ENCODE results near the gene ADAMTSL1.

Gene ADAMTSL1

DNA sequence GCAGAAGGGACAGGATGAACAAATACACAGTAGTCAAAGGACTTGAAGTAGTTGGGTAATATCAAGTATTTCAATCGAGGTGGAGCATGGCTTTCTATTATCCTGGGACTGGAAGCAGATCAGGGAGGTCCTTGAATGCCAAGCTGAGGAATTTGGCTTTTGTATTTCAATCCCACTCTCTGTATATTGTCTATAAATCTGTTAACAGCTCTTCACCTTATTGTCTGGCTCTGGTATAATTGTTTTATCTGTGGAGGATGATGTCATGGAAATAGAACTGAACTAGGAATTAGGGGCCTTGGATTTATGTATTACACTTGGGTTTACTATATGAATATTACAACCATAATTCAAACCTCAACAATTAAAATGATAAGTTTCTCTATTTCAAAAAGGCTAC is 6.3 kb upstream of the ADAMTSL1 start:
- no peak for DNase-seq (ENCODE audit: low read depth)

DNA sequence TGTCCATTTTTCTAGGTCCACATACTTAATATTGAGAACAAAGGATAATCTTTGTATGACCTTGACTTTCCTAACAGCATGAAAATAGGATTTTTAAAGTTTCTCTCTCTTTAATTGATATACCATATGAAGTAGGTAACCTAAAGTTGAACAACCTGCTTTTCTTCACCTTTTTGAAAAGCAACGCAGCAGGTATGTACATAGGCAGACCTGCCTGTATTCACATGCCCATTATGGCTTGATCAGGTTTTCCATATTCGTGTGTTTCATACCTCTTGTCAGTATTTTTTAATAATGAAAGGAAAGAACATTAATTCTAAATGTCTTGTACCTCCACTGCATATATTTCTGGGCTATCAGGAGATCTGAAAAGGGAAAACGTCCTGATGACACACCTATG is 1.5 kb upstream of the ADAMTSL1 start:
- DNase-seq (ENCODE audit: low read depth), result no peak

DNA sequence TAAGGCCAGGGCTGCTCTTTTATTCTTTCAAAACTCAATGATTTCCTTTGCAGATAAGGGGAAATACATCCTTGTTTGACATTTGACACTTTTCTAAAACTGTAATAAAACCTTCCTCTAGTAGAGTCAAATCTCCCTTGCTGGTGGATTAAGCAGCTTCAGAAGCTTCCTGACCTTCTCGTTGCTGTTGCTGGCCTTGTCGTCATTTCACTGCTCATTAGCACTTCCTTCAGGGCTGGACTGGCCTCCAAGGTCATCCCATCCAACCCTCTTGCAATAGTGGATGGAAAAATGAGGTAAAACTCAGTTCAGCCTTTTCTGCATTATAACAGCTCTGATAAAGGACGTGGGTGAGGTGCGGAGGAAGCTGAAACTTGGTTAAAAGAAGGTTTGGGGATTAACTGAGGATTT is 1.1 kb upstream of the ADAMTSL1 start:
- DNase-seq (ENCODE audit: low read depth), result no peak

DNA sequence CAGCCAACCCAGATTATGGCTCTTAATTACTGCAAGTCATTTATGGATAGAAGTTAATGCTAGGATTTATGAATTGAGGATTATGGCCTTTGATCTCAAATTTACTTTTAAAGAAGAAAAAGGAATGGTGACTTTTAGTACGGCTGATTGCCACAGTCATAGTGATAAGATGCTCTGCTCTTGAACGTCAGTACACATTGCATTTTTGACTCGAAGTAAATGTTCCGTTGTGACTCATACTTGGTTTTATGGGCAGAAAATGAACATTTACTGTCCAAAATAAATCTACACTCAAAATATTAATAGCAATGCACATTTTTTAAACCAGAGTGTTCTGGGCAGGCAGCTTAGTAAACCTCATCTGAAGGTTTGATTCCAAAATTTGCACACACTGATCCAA is 830 bp downstream of the ADAMTSL1 start:
- DNase-seq (ENCODE audit: low read depth), result no peak

DNA sequence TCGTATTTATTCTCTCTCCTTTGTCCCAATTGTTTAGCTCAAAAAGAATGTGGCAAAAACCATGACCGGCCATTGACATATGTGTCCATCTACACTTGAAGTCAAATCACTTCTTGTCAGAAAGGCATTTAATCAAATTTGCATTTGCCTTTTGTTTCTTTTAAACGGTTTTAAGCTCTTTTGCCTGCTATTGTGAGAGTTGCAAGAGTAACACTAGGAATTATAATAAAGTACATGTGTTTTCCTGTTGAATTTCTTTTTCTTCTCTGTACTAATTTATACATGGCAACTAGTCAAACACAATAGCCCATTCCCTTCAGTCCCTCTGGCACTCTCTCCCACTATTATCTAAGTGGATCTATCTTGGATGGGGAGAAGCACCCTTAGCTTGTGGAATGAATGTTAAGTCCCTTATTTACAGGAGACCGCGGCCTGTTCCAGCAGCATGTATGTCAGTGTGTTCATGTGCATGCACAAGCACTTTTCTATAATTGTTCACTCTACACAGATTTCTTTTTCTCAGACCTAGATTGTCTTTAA is 3.2 kb downstream of the ADAMTSL1 start:
- DNase-seq (ENCODE audit: low read depth), result no peak

DNA sequence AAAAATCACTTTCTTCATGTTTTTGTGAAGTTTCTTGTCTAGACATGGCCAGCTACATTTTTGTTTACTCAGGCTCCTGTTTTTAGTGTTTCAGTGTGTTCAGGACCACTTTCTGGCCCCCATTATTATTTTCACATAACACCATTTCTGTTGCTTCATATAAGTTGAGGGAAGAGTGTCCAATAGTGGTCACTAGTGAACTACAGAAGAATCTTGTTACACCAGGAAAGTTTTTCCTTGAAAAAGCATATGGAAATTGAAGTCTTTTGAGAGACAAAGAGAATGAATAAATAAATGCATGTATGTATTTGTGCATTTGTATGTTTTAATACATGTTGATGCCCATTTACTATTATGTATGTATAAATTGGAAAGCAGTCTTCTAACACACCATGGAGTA is 3.8 kb downstream of the ADAMTSL1 start:
- DNase-seq (ENCODE audit: low read depth), result no peak

DNA sequence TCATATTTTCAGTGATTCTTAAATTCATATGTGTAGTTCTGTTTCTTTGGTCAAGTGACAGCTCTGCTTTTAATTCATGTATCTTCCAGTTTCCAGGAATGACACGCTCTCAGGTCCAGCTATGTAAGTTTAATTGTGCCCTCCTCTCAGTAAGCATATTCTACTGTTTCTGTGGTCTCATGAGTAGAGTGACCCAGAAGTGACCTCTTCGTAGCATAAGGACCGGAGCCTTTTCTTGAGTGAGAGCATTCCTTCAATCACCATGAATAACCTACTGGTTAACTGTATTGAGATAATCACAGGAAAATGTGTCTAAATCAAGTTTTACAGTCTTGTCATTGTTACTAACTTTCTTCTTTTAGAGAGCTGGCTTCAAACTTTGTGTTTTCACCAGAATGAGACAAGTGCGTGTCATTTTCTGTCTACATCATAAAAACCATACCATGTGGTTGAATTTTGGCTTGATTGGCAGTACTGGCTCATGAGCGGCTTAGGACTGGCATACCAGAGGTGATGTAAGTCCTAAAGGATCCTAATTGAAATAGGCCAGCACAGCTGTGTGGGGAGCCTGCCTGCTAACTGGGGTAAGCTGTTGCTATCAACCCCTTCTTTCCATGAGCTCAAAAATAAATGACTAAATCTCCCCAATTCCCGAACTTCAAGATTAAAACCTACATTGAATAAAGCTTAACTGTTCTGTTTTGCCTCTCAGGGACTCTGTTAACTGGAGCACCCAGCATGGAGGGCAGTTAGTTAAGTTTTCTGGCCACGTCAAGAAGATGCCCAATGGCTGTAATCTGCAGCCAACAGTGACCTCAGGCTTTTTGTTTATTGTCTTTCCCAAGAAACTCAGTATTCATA is 4.8 kb downstream of the ADAMTSL1 start:
- DNase-seq (ENCODE audit: low read depth), result peak; percentile 74

DNA sequence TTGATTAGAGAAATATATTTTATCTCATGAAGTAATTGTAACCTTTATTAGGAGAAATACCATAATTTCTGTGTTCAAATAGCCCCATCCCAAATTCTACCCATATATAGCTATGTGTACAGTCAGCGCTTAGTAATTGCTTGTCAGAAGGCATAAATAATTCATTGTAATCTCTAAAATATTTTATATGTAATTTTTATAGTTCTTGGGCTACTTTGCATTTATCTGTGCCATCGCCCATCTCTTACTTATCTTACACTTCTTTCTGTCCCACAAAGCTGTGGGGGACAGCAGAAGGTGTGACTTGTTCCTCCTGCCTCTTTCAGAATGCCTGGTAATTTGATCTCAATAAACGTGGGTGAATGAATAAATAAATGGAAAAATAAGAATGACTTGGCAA is 5.5 kb downstream of the ADAMTSL1 start:
- DNase-seq (ENCODE audit: low read depth), result no peak

DNA sequence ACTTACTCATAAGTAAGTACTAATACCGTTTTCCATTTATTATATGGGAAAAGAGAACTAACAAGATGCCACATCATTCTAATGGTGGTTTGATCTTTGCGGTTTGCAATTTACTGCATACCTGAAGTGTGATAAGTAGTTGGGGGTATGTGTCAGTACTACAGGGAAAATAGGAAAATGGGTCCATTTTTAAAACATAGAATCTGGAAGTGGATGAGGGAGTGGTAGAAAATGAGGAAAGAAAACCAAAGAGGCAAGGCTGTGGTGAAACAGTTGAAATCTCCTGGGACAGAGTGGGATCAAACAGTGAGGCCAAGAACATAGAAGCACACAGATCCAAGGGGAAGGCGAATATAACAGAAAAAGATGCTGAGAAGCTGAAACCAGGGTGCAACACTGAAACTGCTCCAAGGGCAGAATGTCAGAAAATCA is 6.7 kb downstream of the ADAMTSL1 start:
- DNase-seq (ENCODE audit: low read depth), result peak; percentile 86

DNA sequence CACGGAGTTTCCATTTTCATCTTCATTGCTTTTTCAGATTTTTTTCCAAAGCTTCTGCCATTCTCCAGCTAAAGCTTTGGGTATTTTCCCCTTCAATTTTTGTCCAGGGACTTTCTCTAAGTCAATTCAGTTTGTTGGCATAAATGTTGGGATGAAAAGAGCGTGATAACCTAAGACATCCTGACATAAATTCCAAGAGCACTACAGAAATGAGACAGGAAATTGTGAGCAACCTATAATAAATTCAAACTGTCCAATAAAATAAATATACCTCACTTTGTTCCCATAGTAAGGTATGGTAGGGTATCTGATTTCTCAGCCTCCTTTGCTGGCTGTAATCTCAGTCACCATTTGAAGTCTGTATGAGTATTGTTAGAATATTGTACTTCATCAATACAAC is 8.4 kb downstream of the ADAMTSL1 start:
- no peak for DNase-seq (ENCODE audit: low read depth)

DNA sequence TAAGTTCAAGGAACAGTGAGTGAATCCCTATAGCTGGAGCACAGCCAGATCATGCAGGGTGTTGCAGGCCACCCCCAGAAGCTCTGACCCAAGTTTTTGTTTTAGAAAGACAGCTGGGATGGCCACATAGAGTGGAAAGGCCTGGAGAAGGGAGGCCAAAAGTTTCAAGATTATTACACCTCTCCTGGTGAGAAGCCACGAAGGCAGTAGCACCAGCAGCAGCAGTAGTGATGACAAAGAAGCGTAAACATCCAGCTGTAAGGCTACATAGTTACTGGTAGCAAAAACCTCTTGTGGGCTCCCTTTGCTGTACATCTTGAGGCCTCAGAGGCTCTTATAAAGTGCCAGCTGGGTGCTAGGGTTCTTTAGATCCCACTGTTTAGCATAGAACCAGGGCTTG is 11.8 kb downstream of the ADAMTSL1 start:
- DNase-seq (ENCODE audit: low read depth), result no peak

DNA sequence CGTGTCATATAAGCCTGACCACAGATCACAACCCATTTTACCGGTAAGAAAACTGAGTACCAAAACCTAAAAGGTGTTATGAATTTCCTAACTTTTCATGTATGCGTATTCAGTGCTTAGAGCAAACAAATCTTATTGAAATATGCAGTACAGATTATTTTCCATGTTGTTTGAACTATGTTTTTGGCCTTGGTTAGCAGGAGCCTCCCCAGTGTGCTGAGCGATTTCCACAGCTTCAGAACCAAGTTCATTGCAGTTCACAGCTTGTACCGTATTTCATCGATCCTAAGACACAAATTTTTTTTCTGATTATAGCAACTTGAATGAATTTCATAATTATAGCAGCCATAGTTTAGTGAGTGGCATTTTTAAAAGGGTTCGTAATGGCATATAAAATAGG is 13.7 kb downstream of the ADAMTSL1 start:
- DNase-seq (ENCODE audit: low read depth), result no peak

DNA sequence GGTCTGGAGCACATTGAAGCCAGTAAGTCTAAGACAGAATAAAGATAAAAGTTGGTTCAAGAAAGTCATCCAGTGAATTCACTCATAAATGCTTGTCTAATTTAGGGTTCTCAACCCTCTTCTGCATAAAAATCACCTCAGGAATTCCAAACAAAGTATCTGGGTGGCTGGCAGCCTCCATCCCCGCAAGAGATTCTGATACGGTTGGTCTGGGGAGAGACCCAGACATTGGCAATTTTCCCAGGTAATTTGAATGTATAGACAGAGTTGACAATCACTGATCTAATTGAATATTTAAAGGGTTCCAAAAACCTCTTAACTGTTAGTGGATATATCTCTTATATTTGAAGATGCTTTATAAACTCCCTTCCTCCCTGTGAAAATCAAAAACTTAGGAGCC is 14.9 kb downstream of the ADAMTSL1 start:
- no peak for DNase-seq (ENCODE audit: low read depth)

DNA sequence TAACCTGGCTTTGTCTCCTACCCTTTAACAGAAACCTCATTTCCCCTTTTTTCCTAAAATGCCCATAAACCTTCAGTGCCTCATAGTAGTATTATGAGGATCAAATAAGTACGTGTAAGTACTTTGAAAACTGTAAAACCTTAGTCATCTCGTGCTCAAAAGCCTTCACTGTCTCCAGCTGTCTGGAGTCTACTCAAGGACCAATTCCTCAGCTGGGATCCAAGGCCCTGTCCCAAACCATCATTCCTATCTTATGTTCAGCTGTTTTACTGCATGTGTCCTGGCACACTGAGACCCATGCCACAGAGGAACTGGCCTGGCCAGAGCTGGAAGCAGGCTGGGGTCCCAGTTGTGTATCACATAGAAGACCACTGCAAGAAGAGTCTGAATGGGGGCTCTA is 15.9 kb downstream of the ADAMTSL1 start:
- no peak for DNase-seq (ENCODE audit: low read depth)

DNA sequence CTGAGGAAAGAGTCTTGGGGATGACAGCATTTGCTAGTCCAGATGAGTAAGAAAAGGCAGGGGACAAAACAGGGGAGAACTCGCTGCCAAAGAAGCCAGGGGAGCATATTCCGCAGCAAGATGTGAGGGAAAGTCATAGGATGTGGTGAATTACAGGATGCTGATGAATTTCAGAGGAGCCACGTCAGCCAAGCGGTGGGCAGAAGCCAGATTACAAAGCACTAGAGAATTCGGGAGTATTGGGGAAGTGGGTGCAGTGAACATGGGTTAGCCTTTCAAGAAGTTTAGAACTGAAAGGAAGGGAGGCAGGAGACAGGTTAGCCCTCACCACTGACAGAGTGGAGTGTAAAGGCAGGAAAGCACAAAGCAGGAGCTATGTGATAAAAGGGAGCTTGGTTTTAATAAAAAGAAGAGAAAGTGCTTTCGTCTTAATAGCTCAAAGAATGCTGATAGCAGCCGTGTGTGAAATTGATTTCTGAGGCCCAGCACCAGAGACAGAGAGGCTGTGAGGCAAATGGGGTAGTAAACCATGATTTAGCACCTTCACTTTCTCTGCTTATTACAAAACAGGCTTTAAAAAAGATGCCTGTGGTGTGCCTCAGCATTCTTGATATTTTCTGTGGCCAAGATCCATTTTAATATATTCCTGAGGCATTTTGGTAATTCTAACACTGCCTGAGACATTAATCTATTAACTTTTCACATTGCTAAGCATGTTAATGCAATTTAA is 16.9 kb downstream of the ADAMTSL1 start:
- peak; percentile 99 for DNase-seq (ENCODE audit: low read depth)

DNA sequence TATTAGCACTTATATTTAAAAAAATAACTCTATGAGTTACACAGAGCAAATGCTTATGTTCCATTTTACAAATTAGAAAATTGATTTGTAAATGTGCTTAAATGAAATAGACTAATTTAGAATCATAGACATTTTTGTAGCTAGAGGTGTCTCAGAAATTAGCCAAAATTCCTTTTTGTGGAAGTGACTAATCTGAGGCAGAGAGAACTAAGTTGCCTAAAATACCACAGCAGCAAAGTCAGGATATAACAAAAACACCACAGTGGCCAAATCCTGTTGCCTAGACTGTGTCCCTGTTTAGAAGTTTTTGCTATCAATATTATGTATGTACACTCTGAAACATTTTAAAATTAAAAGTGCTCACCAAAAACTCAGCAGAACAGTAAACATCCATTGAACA is 18.7 kb downstream of the ADAMTSL1 start:
- no peak for DNase-seq (ENCODE audit: low read depth)

DNA sequence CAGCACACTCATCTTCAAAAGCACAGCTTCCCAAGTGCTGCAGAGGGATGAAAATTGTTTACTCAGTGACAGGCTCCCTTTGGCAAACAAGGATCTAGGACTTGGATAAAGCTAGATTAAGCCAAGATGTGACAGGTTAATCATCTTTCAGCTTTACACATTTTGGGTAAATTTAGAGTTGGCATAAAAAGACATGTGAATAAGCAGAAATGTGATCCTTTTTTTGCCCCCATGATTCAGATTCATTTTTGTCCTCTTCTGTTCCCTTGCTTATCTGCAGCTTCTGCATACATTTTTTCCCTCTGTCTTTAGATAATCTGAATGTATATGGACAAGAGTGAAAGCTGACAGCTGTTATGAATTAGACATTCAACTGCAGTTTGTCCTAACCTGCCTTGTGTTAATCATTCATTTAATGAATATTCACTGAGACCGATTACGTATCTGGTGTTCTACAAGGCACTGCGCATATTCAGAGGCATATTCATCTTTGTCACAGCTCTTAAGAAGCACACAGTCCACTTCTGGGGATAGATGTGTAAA is 19.6 kb downstream of the ADAMTSL1 start:
- DNase-seq (ENCODE audit: low read depth), result no peak

DNA sequence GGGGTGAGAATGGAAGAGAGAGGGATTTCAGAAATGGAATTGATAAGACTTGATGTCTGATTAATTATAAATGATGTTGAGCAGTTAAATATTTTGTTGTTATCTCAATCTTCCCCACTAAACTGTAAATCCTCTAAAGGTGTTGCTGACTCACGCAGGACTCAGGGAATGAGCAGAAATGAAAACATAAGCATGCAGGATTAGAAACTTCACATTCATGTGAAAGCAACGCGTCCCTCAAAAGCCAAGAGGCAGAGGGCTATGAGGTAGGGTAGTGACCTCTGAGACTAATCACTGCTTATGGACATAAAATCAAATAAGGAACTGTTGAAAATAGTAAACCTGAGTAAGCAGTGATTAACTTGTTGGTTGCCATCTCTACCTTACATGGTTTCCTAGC is 21.1 kb downstream of the ADAMTSL1 start:
- no peak for DNase-seq (ENCODE audit: low read depth)

DNA sequence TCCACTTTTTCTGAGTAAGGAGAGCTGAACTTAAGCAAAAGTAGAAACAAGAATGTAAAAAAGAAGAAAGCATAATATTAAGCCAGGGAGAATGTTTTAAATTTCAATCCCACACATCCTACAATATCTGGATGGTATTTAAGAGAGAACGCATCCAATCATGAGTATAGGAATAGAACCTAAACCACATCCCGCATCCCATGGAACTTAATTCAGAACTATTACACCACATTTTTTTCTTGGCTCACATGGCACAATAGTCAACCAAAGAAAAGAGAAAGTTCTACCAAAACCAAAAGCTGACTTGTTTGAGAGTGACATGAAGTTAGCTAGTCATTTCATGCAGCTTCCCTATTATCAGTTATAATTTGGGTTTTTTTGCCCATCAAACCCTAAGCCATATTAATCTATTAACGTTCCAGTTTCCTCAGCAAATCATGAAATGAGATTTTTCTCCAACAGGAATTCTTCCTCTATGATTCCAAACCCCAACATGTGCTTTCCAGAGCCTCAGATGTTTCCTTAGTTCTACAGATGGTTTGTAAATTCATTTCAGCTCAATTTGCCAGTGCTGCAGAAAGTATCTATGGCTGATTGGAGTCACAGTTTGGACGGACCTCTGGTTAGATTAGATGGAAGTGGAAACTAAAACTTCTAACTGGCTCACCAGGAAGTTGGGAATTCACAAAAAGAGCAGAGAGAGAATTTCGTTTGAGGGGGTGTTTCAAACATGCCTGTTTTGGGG is 22.5 kb downstream of the ADAMTSL1 start:
- DNase-seq (ENCODE audit: low read depth), result no peak

DNA sequence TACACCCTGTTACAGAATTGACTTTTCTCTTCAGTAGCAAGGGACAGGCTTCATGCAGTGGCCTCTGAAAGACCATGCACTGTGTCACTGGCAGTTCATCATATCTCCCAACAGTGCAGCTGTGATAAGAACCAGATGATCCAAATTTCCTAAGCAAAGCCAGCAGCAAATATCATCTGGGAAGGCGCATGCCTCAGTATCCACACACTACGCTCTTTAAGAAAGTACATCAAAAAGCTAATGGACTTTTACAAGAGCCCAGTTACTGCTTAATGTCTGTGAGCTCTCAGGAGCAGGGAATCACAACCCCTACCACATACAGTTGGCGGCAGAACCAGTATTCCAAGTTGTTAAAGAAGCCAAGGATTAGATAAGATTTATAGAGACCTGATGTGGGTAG is 25.1 kb downstream of the ADAMTSL1 start:
- DNase-seq (ENCODE audit: low read depth), result no peak

DNA sequence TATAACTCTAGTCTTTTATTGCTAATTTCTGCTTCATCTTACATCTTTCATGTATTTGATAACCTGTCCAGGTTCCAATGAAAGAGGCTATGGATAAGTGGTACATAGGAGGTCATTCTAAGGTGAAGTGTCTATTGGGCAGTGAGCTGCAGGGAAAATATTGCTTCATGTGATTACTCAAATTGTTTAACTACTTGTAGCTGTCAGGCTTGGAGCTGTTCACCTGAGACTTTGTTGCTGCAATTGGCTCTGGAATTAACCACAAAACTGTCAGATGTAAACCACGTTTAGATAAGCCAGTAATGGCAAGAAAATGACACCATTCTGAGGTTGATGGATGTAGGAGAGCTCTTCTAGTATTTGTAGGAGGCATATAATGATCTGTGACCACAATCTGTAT is 26.0 kb downstream of the ADAMTSL1 start:
- DNase-seq (ENCODE audit: low read depth), result no peak

DNA sequence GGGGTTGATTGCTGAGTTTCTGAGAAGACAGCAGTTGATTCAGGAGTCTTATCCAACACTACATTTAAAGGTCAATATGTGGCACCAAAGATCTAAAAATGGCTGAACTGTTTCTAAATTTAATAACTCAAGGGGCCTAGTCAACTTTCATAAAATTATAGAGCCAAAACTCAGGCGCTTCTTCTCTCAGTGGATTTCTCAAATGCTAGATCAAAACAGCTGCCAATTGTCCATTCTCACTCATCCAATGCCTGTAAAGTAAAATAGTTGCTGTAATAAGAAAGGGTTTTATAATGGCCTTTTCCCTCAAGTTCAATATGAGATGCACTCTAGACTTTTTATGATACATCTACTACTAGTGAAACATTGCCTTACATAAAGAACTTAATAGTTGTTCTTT is 26.5 kb downstream of the ADAMTSL1 start:
- no peak for DNase-seq (ENCODE audit: low read depth)

Measured in HS-5 (cell line).